A673 (cell line): Measurements from ENCODE around the gene RNF34.

Source experiments
- EZH2 ChIP-seq: fragments of 200-600 bp; sonication (generic); IDR thresholded peaks from 2 replicates; pipeline ENCODE4 v1.6.1; 2017; ENCODE audit warnings: borderline replicate concordance, low read depth, mild to moderate bottlenecking, mixed read lengths, antibody characterized with exemption, low read length; ENCODE audit not compliant: poor library complexity, severe bottlenecking
- TF ChIP-seq, protein P1 (sequence below): fragments of 300-800, 200-600 bp; sonication (generic); conservative IDR thresholded peaks from 2 replicates; pipeline ENCODE4 v1.5.1; 2017; ENCODE audit warnings: low read depth, mild to moderate bottlenecking, antibody characterized with exemption, low read length, moderate library complexity, mixed read lengths

DNA sequence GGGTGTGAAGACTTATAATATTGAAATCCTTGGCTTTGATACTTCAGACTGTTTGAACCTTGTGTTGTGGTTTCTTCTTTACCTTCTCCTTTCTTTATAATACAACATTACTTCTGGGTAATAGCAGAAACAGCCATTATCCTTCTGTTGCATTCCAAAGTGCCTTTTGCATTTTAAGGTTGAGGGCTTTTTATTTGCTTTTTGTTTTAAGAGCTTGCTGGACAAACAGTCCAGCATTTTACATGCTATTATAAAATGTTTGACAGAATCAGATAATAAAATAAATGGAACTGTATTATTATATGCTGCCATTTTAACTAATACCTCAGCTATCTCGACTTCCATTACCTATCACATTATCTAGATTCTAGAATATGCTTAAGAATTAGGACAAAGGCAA is 14.0 kb downstream of the RNF34 start:
- TF ChIP-seq, protein P1, sequence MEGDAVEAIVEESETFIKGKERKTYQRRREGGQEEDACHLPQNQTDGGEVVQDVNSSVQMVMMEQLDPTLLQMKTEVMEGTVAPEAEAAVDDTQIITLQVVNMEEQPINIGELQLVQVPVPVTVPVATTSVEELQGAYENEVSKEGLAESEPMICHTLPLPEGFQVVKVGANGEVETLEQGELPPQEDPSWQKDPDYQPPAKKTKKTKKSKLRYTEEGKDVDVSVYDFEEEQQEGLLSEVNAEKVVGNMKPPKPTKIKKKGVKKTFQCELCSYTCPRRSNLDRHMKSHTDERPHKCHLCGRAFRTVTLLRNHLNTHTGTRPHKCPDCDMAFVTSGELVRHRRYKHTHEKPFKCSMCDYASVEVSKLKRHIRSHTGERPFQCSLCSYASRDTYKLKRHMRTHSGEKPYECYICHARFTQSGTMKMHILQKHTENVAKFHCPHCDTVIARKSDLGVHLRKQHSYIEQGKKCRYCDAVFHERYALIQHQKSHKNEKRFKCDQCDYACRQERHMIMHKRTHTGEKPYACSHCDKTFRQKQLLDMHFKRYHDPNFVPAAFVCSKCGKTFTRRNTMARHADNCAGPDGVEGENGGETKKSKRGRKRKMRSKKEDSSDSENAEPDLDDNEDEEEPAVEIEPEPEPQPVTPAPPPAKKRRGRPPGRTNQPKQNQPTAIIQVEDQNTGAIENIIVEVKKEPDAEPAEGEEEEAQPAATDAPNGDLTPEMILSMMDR = no peak
- no peak for TF ChIP-seq EZH2
